ENCODE results near the gene SUN3. TPM values are rescaled to one million over a fixed set of nuclear protein-coding genes. Genes with fewer than 3 reads are reported as not detected.

Gene SUN3
- polyA plus RNA-seq, 1 of the 3 experiments (the other 2 are of a cell fraction): 0.12 TPM

DNA sequence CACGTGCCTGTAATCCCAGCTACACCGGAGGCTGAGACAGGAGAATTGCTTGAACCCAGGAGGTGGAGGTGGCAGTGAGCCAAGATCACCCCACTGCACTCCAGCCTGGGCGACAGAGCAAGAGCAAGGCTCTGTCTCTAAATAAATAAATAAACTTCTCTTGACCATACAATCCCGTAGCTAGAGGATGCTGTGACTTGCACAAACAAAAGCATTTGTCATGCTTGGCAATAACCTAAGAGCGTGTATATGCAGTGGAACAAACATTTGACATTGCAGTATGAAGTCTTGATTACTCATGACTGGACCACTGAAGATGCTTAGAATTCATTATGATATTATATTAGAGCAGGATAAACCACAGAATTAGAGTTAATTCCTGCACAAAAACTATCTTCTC lies 5.0 kb upstream of the SUN3 start:
- peaks cover 7% of the 10 kb centered on the region; the same call in 1 of the 2 replicates for H3K27me3 ChIP-seq (ENCODE audit: insufficient read depth)
- no peak overlapping the region for H3K4me2 ChIP-seq
- no peaks in the 10 kb centered on the region for H3K9me3 ChIP-seq
- ChIA-PET POLR2A (no interaction called here), CTCF (interaction anchor here (1.2 to 2.7 kb wide), 4 partner anchors 14 to 89 kb away, joined by 3 to 11 read pairs (median 7); no protein-coding TSS in a partner anchor)
- no peak for TF ChIP-seq FOXJ3 (CRISPR knock-in tag; IDR thresholded peaks at IDR 0.05)
- no peak overlapping the region for H3K4me3 ChIP-seq (ENCODE audit: low read depth in 2 of 2, low read length in 1 of 2)
- H2AFZ ChIP-seq (ENCODE audit: low read depth): no peak overlapping the region
- no peaks in the 10 kb centered on the region for H3F3A ChIP-seq (replicated peaks; ENCODE audit: insufficient read depth)
- no peaks in the 10 kb centered on the region for H4K20me1 ChIP-seq (ENCODE audit: insufficient read depth)
- no peaks in the 10 kb centered on the region for H3K79me2 ChIP-seq (ENCODE audit: insufficient read depth)
- H3K27ac ChIP-seq (ENCODE audit: low read depth in 2 of 2, low read length in 1 of 2): no peak overlapping the region
- 10% methylated on average over 5 of the region's 5 CpGs for WGBS (ENCODE audit: low lambda C conversion rate)
- peaks cover 6 to 12% of the 10 kb centered on the region in 2 experiments; a peak in 1 of 4 replicates for H3K4me1 ChIP-seq (ENCODE audit: control insufficient read depth in 1 of 2, insufficient read depth in 2 of 2, low read depth in 1 of 2, low read length in 1 of 2)
- no peaks in the 10 kb centered on the region for H3K9me2 ChIP-seq
- no peak overlapping the region for H3K9ac ChIP-seq
- no peaks in the 10 kb centered on the region for H3K36me3 ChIP-seq (replicated peaks in 1 of 2; ENCODE audit: control insufficient read depth in 1 of 2, insufficient read depth in 2 of 2, low read length in 1 of 2)
- no peak for DNase-seq

DNA sequence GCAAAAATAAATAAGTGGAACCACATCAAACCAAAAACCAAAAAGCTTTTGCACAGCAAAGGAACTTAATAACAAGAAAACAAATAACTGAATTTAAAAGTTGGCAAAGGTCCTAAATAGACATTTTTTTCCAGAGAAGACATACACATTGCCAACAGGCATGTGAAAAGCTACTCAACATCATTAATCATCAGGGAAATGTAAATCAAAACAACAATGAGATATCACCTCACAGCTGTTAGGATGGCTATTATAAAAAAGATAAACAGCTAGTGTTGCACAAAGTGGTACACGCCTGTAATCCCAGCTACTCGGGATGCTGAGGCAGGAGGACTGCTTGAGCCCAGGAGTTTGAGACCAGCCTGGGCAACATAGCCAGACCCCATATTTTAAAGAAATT lies 2.2 kb upstream of the SUN3 start:
- no peak for TF ChIP-seq NRF1 (IDR thresholded peaks at IDR 0.05; ENCODE audit: low read depth, low read length)
- TF ChIP-seq POLR2AphosphoS5 (IDR thresholded peaks at IDR 0.05; ENCODE audit: low read depth, low read length): no peak
- no peak for TF ChIP-seq NFIC (IDR thresholded peaks at IDR 0.05; ENCODE audit: borderline replicate concordance)
- TF ChIP-seq SMC3 (IDR thresholded peaks at IDR 0.05; ENCODE audit: low read depth, low read length): no peak
- TF ChIP-seq FOXM1 (IDR thresholded peaks at IDR 0.05; ENCODE audit: low read depth): no peak
- no peak for TF ChIP-seq RAD21 (IDR thresholded peaks at IDR 0.05; ENCODE audit: low read length)
- TF ChIP-seq, protein P1, sequence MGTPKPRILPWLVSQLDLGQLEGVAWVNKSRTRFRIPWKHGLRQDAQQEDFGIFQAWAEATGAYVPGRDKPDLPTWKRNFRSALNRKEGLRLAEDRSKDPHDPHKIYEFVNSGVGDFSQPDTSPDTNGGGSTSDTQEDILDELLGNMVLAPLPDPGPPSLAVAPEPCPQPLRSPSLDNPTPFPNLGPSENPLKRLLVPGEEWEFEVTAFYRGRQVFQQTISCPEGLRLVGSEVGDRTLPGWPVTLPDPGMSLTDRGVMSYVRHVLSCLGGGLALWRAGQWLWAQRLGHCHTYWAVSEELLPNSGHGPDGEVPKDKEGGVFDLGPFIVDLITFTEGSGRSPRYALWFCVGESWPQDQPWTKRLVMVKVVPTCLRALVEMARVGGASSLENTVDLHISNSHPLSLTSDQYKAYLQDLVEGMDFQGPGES (IDR thresholded peaks at IDR 0.05; ENCODE audit: low read depth, low read length): no peak
- no peak for TF ChIP-seq GATA2 (CRISPR knock-in tag; IDR thresholded peaks at IDR 0.05)
- no peak for TF ChIP-seq FOSL2 (IDR thresholded peaks at IDR 0.05; ENCODE audit: borderline replicate concordance, low read depth)
- TF ChIP-seq, protein P2, sequence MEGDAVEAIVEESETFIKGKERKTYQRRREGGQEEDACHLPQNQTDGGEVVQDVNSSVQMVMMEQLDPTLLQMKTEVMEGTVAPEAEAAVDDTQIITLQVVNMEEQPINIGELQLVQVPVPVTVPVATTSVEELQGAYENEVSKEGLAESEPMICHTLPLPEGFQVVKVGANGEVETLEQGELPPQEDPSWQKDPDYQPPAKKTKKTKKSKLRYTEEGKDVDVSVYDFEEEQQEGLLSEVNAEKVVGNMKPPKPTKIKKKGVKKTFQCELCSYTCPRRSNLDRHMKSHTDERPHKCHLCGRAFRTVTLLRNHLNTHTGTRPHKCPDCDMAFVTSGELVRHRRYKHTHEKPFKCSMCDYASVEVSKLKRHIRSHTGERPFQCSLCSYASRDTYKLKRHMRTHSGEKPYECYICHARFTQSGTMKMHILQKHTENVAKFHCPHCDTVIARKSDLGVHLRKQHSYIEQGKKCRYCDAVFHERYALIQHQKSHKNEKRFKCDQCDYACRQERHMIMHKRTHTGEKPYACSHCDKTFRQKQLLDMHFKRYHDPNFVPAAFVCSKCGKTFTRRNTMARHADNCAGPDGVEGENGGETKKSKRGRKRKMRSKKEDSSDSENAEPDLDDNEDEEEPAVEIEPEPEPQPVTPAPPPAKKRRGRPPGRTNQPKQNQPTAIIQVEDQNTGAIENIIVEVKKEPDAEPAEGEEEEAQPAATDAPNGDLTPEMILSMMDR (IDR thresholded peaks at IDR 0.05): no peak
- no peak for TF ChIP-seq TEAD4 (IDR thresholded peaks at IDR 0.05; ENCODE audit: borderline replicate concordance, insufficient read depth)
- TF ChIP-seq EP300 (IDR thresholded peaks at IDR 0.05; ENCODE audit: borderline replicate concordance in 1 of 2, low read depth in 1 of 2, low read length in 1 of 2): no peak
- TF ChIP-seq TAF1 (IDR thresholded peaks at IDR 0.05; ENCODE audit: borderline replicate concordance, low read depth, low read length): no peak
- TF ChIP-seq, protein P3, sequence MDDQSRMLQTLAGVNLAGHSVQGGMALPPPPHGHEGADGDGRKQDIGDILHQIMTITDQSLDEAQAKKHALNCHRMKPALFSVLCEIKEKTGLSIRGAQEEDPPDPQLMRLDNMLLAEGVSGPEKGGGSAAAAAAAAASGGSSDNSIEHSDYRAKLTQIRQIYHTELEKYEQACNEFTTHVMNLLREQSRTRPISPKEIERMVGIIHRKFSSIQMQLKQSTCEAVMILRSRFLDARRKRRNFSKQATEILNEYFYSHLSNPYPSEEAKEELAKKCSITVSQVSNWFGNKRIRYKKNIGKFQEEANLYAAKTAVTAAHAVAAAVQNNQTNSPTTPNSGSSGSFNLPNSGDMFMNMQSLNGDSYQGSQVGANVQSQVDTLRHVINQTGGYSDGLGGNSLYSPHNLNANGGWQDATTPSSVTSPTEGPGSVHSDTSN (IDR thresholded peaks at IDR 0.05): no peak
- TF ChIP-seq MXI1 (IDR thresholded peaks at IDR 0.05; ENCODE audit: low read depth, low read length): no peak
- POLR2A ChIA-PET: no interaction called here
- H3K27me3 ChIP-seq (ENCODE audit: insufficient read depth): peaks cover 29% of the 10 kb centered on the region; the same call in 1 of the 2 replicates

More for the DNA sequence above, 2.2 kb upstream of the SUN3 start:
- Histone ChIP-seq H3K79me2 (ENCODE audit: insufficient read depth) (no peaks in the 10 kb centered on the region), H3K36me3 (replicated peaks in 1 of 2; ENCODE audit: control insufficient read depth in 1 of 2, insufficient read depth in 2 of 2, low read length in 1 of 2) (no peaks in the 10 kb centered on the region), H3K4me1 (ENCODE audit: control insufficient read depth in 1 of 2, insufficient read depth in 2 of 2, low read depth in 1 of 2, low read length in 1 of 2) (peaks cover 5 to 10% of the 10 kb centered on the region in 2 experiments; a peak in 1 of 4 replicates), H3K9me3 (no peaks in the 10 kb centered on the region), H3F3A (replicated peaks; ENCODE audit: insufficient read depth) (no peaks in the 10 kb centered on the region), H4K20me1 (ENCODE audit: insufficient read depth) (no peaks in the 10 kb centered on the region), H2AFZ (ENCODE audit: low read depth) (no peak overlapping the region), H3K9me2 (no peaks in the 10 kb centered on the region), H3K27ac (ENCODE audit: low read depth in 2 of 2, low read length in 1 of 2) (no peak overlapping the region), H3K4me3 (ENCODE audit: low read depth in 2 of 2, low read length in 1 of 2) (no peak overlapping the region), H3K4me2 (no peak overlapping the region), H3K9ac (no peak overlapping the region)
- CTCF ChIA-PET: interaction anchor here (1.0 to 1.1 kb wide), 2 partner anchors 79 to 86 kb away, joined by 3 to 4 read pairs; no protein-coding TSS in a partner anchor
- no peak for DNase-seq
- WGBS (ENCODE audit: low lambda C conversion rate): 29% methylated on average over 2 of the region's 2 CpGs
